Measurements from ENCODE around the gene UNC5CL.
"Not testable (repeated sequence)": the region's sequence is repeated elsewhere in the genome, so short reads cannot be mapped to it uniquely, and the experiment has no call there.

The UNC5CL gene

GRCh38 chr6:41040940-41041536 lies 2.0 kb upstream of the UNC5CL start:
- no peak for DNase-seq (ENCODE audit: low read depth in 1 of 2, low spot score in 1 of 2)

GRCh38 chr6:41040101-41040939 lies 1.3 kb upstream of the UNC5CL start:
- DNase-seq (ENCODE audit: low read depth in 1 of 2, low spot score in 1 of 2): no peak

GRCh38 chr6:41038205-41038604 lies 816 bp downstream of the UNC5CL start:
- no peak for DNase-seq (ENCODE audit: low read depth in 1 of 2, low spot score in 1 of 2)

GRCh38 chr6:41037107-41037900 lies 1.7 kb downstream of the UNC5CL start:
- no peak for DNase-seq (ENCODE audit: low read depth in 1 of 2, low spot score in 1 of 2)

GRCh38 chr6:41036601-41037000 lies 2.4 kb downstream of the UNC5CL start:
- DNase-seq (ENCODE audit: low read depth in 1 of 2, low spot score in 1 of 2): no peak

GRCh38 chr6:41036186-41036585 lies 2.8 kb downstream of the UNC5CL start:
- DNase-seq (ENCODE audit: low read depth in 1 of 2, low spot score in 1 of 2): no peak

GRCh38 chr6:41033776-41034175 lies 5.2 kb downstream of the UNC5CL start:
- DNase-seq (ENCODE audit: low read depth in 1 of 2, low spot score in 1 of 2): no peak

- no peak for DNase-seq (ENCODE audit: low read depth in 1 of 2, low spot score in 1 of 2)
Measured at GRCh38 chr6:41032830-41033229, 6.2 kb downstream of the UNC5CL start.

DNA sequence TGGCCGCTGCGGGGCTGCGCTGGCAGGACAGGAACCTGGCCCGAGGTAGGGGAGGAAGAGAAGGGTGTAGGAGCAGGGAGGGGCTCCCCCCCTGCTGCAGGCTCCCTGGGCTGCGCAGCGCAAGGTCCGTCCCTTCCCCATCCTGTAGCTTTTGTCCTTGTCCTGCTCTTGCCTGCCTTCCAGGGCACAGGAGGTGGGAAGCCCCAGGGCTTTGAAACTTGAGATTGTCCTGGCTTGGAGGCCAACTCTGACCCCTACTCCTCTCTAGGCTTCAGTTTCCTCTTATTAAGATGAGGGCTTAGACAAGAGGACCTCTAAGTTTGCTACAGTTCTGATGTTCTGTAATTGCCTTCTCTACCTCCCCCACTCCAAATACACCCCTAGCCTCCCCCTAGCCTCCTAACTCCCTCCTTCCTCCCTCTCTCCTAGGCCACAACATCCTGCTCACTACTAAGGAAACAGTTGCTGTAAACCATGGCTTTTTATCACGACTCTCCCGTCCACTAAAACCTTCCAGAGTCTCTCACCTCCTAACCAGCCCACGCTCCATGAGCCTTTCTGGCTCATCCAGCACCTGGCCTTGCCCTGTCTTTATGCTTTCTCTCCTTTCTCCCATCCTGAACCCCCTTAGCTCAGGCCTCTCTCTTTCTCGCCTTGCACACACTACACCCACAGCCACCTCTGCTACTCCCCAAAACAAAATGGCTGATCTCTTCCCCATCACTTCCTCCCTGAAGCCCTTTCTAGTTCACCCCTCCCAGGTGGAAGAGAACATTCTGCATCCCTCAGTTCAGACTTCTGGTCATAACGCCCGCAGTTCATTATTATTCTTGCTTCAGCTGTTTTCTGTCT lies 10.2 kb downstream of the UNC5CL start:
- no peak for DNase-seq (ENCODE audit: low read depth in 1 of 2, low spot score in 1 of 2)

DNA sequence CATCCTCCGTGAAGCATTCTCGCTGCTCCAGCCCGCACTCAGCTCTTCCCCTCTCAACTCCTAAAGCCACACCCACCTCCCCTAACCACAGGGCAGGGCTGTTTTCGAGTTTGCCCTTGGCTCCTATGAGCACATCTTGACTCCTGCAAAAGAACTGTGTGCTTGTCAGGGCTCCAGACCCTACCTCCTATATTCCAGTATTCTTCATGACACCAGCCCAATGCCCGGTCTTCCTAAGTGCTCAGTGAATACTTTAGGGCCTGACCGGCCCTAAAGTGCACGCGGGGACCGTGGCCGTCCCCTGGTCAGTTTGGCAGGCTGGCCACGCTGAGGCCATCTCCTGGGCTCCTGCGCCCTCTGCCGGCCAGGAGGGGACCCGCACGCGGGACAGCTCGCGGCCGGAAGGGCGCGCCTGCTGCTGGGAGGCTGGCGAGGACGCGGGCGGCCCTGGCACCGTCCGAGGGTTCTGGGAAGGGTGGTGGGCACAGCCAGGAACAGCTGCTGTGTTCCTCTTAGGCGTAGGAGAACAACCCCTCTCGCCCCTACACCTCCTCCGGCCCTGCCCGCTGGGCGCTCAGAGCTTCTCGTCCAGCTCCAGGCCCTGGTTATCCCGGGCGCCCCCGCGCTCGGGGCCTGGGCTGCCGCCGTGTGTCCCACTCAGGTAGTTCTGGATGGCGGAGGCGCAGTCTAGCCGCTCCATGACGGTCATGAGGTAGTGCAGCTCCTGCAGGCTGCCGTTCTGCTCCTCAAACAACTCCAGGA lies 11.0 kb downstream of the UNC5CL start:
- peak; percentile 51 to 60 for DNase-seq (ENCODE audit: low read depth in 1 of 2, low spot score in 1 of 2)

- no peak for DNase-seq (ENCODE audit: low read depth in 1 of 2, low spot score in 1 of 2)
Measured at GRCh38 chr6:41027241-41027640, 11.8 kb downstream of the UNC5CL start.

DNA sequence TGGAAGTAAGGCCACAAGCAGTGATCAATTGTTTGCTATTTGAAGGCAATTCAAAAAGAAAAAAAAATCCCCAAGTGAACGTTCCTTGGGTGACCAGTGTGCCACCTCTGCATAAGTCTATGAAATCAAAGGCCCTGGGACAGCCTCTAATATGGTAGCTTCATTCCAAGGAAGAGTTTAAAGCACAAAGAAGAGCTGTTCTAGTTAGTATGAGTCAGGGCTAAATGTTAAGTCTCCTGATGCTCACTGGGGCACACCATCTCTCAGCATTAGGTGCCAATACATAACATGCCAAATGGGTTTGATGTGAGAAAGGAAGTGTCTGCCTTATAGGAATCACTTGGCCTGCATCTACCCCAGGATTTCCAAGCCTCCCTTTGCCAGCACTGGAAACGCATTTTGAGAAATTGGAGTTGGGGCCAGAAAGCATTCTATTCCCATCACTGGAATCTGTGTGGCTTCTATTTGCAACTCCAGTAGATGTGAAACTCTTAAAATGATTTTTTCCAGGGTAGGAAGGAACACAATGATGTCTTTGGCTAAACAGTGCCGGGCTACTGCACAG lies 13.0 kb downstream of the UNC5CL start:
- no peak for DNase-seq (ENCODE audit: low read depth in 1 of 2, low spot score in 1 of 2)

GRCh38 chr6:41023114-41023513 lies 15.9 kb downstream of the UNC5CL start:
- no peak for DNase-seq (ENCODE audit: low read depth in 1 of 2, low spot score in 1 of 2)

DNA sequence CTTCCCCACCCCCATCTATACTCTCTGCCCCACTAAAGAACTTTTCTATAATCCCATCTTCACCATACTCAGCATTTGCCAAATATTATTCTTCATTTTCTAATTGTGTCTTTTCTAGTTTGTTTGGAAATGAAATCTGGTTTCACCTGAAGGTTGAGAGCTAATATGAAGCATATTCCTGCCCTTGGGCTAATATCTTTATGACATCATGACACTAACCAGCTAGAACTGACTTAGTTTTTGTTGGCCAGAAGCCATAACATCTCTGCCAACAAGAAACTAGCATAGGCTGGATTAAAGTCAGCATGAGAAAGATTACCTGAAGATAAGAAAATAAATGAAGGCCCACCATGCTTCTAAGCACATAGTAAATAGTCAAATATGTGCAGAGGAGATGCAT lies 16.7 kb downstream of the UNC5CL start:
- DNase-seq (ENCODE audit: low read depth in 1 of 2, low spot score in 1 of 2): no peak

DNA sequence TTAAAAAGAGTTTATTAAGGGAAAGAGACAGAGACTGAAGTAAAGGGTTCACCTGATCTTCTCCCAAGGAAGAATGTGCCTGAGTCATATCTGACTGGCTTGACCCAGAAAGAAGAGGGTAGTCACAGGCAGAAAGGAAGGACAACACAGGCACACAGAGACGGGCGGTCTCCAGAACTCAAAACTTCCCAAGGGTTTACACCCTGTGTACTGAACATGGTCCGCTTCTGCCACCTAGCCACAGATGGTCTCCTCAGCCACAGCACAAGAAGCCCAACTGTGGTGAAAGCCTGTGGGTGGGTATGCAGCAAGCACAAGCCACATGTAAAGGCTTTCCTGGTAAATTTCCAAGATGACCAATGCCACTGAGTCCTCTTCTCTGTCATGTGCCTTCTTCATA lies 17.2 kb downstream of the UNC5CL start:
- DNase-seq (ENCODE audit: low read depth in 1 of 2, low spot score in 1 of 2): no peak

DNA sequence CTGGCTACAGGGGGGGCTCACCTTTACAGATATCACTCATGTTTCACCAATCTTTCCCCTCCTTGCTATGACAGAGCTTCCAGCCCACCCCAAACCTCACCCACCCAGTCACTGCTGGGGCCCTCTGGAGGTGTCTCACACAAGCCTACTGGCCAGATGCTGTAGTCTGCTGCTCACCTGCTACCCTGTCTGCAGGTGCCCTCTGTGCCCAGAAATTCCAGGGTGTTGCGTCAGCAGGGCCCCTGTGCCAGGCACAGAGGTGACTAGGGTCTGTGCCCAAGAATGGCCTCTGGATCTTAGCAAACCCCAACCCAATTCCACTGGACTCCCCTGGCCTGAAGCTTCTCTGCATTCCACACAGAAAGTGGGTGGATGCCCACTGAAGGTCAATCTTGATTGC lies 21.4 kb downstream of the UNC5CL start:
- no peak for DNase-seq (ENCODE audit: low read depth in 1 of 2, low spot score in 1 of 2)

GRCh38 chr6:41015860-41016259 lies 23.2 kb downstream of the UNC5CL start:
- not testable (repeated sequence) for DNase-seq (ENCODE audit: low read depth in 1 of 2, low spot score in 1 of 2)

- DNase-seq (ENCODE audit: low read depth in 1 of 2, low spot score in 1 of 2): no peak
Measured at GRCh38 chr6:41014780-41015179, 24.2 kb downstream of the UNC5CL start.

GRCh38 chr6:41013466-41014153 lies 25.4 kb downstream of the UNC5CL start:
- DNase-seq (ENCODE audit: low read depth in 1 of 2, low spot score in 1 of 2): no peak

Data from activated T-helper 1 cell treated with anti-CD3 and anti-CD28 coated beads, Interleukin-2, amount 50 U/mL, for 16 hours (primary cell).